A673 (cell line): Measurements from ENCODE around the gene HVCN1.

ENCODE experiments used
- CTCF ChIP-seq: fragments of 300-800, 200-600 bp; sonication (generic); conservative IDR thresholded peaks from 2 replicates; pipeline ENCODE4 v1.5.1; 2017; ENCODE audit warnings: low read depth, mild to moderate bottlenecking, antibody characterized with exemption, low read length, moderate library complexity, mixed read lengths
- EZH2 ChIP-seq: fragments of 200-600 bp; sonication (generic); IDR thresholded peaks from 2 replicates; pipeline ENCODE4 v1.6.1; 2017; ENCODE audit warnings: borderline replicate concordance, low read depth, mild to moderate bottlenecking, mixed read lengths, antibody characterized with exemption, low read length; ENCODE audit not compliant: poor library complexity, severe bottlenecking

GRCh38 chr12:110689281-110690126 lies 589 bp upstream of the HVCN1 start:
- TF ChIP-seq CTCF: no peak
- no peak for TF ChIP-seq EZH2
